Measurements from ENCODE around the gene APLF.

DNA sequence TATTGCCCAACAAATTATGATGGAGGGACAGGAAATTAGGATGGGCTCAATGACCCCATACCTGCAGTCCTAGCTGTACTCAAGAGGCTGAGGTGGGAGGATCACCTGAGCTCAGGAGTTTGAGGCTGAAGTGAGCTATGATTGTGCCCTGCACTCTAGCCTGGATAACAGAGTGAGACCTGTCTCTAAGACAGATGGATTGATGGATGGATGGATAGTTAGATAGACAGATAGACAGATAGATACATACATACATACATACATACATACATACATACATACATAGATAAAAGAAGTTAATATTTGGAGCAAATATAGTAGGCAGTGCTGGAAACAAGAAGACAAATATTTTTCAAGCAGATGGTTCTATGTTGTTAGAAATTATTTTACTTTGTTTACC is 97.9 kb downstream of the APLF start:
- TF ChIP-seq, protein P1, sequence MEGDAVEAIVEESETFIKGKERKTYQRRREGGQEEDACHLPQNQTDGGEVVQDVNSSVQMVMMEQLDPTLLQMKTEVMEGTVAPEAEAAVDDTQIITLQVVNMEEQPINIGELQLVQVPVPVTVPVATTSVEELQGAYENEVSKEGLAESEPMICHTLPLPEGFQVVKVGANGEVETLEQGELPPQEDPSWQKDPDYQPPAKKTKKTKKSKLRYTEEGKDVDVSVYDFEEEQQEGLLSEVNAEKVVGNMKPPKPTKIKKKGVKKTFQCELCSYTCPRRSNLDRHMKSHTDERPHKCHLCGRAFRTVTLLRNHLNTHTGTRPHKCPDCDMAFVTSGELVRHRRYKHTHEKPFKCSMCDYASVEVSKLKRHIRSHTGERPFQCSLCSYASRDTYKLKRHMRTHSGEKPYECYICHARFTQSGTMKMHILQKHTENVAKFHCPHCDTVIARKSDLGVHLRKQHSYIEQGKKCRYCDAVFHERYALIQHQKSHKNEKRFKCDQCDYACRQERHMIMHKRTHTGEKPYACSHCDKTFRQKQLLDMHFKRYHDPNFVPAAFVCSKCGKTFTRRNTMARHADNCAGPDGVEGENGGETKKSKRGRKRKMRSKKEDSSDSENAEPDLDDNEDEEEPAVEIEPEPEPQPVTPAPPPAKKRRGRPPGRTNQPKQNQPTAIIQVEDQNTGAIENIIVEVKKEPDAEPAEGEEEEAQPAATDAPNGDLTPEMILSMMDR (conservative IDR thresholded peaks at IDR 0.05; ENCODE audit: low read depth, low read length), result no peak
- no peak for TF ChIP-seq EZH2 (IDR thresholded peaks at IDR 0.05; ENCODE audit: borderline replicate concordance, low read depth, low read length, poor library complexity, severe bottlenecking)
